Endothelial cell of umbilical vein (primary cell): ENCODE measurements around the gene CSMD2. TPM values are rescaled to one million over a fixed set of nuclear protein-coding genes. Genes with fewer than 3 reads are reported as not detected.

Source experiments
- BruUV-seq: library from RNA; stranded (reverse); fragments of 400-500 nt; replicated peaks from 2 replicates; lab custom pipeline; 2021; lab: Mats Ljungman, UMichigan
- CTCF ChIA-PET: fragments of 300-600, 350-600 bp; sonication (Branson Sonifier 250); formaldehyde crosslinking; loops from one replicate; lab custom pipeline; 2021; ENCODE audit warnings: antibody characterized with exemption, inconsistent platforms; lab: Charles Lee
- POLR2A ChIA-PET: fragments of 300-600, 350-600 bp; sonication (Branson Sonifier 250); formaldehyde crosslinking; loops from one replicate; lab custom pipeline; 2021; ENCODE audit warnings: antibody characterized with exemption, inconsistent platforms; lab: Charles Lee
- DNase-seq: peaks from one replicate; pipeline ENCODE4 v3.0.0-alpha.2; 2011; ENCODE audit warnings: low read depth, low spot score
- FAIRE-seq: peaks from 2 replicates; lab custom pipeline; 2011; peaks lifted over from hg19 to GRCh38; lab: Jason Lieb, UNC
- H2AFZ ChIP-seq: 2 replicates; pipeline ENCODE4 v1.6.0; 2012; ENCODE audit warnings: low read depth, low read length, control low read depth, inconsistent platforms
- H3K27ac ChIP-seq: 2 replicates; pipeline ENCODE4 v1.5.1; 2011; ENCODE audit warnings: low read depth, mild to moderate bottlenecking, control low read depth, low read length, moderate library complexity; ENCODE audit not compliant: insufficient read depth
- H3K27me3 ChIP-seq, 2 experiments: 2 replicates each; pipeline versions ENCODE4 v1.6.0 to v1.6.1; 2011; ENCODE audit warnings: low read length in 2 of 2, mixed read lengths in 1 of 2; ENCODE audit not compliant: control insufficient read depth in 2 of 2, insufficient read depth in 2 of 2
- H3K36me3 ChIP-seq, 2 experiments: 2 replicates in 1 of 2; 3 replicates in 1 of 2; pipeline ENCODE4 v1.5.1; 2011; ENCODE audit warnings: low read length in 2 of 2, mild to moderate bottlenecking in 1 of 2, moderate library complexity in 1 of 2; ENCODE audit not compliant: control insufficient read depth in 2 of 2, insufficient read depth in 2 of 2; ENCODE audit errors: extremely low read depth in 1 of 2
- H3K4me1 ChIP-seq: 3 replicates; pipeline ENCODE4 v1.5.1; 2011; ENCODE audit warnings: mild to moderate bottlenecking, low read length; ENCODE audit not compliant: control insufficient read depth, insufficient read depth; ENCODE audit errors: extremely low read depth
- H3K4me2 ChIP-seq: 2 replicates; pipeline ENCODE4 v1.6.1; 2011; ENCODE audit warnings: low read length, control low read depth, mixed read lengths; ENCODE audit not compliant: insufficient read depth
- H3K4me3 ChIP-seq, 3 experiments: fragments of 200-600 bp in 1 of 3; sonication (generic), shearing (Covaris generic) in 1 of 3; replicated peaks in 1 of 3; 2 replicates each; pipeline ENCODE4 v1.5.1; 2011 to 2016; ENCODE audit warnings: control low read depth in 3 of 3, low read length in 3 of 3, mild to moderate bottlenecking in 2 of 3, inconsistent platforms in 1 of 3, low read depth in 1 of 3, moderate library complexity in 1 of 3; ENCODE audit not compliant: insufficient read depth in 1 of 3
- H3K79me2 ChIP-seq: 2 replicates; pipeline ENCODE4 v1.6.0; 2012; ENCODE audit warnings: low read length, inconsistent platforms; ENCODE audit not compliant: control insufficient read depth, insufficient read depth
- H3K9ac ChIP-seq: replicated peaks from 2 replicates; pipeline ENCODE3; 2011; ENCODE audit warnings: low read length, control low read depth; ENCODE audit not compliant: insufficient read depth; ENCODE audit errors: extremely low read depth
- H3K9me1 ChIP-seq: replicated peaks from 3 replicates; pipeline ENCODE4 v1.6.0; 2011; ENCODE audit warnings: mild to moderate bottlenecking, low read length; ENCODE audit not compliant: control insufficient read depth, insufficient read depth; ENCODE audit errors: extremely low read depth
- H3K9me3 ChIP-seq: replicated peaks from 2 replicates; pipeline ENCODE4 v1.5.1; 2012; ENCODE audit warnings: low read length, inconsistent platforms; ENCODE audit not compliant: control insufficient read depth, insufficient read depth
- H4K20me1 ChIP-seq: replicated peaks from 2 replicates; pipeline ENCODE3; 2011; ENCODE audit warnings: mild to moderate bottlenecking, low read length; ENCODE audit not compliant: control insufficient read depth, insufficient read depth; ENCODE audit errors: extremely low read depth
- EZH2 ChIP-seq: IDR thresholded peaks from 2 replicates; pipeline ENCODE4 v1.6.1; 2012; ENCODE audit warnings: borderline replicate concordance, low read depth, mild to moderate bottlenecking, moderate library complexity, low read length, inconsistent platforms; ENCODE audit not compliant: severe bottlenecking
- FOS ChIP-seq: IDR thresholded peaks from 2 replicates; pipeline ENCODE4 v1.6.1; 2011; ENCODE audit warnings: mild to moderate bottlenecking, low read length, moderate library complexity, borderline replicate concordance; ENCODE audit not compliant: insufficient read depth
- GATA2 ChIP-seq: IDR thresholded peaks from 2 replicates; pipeline ENCODE4 v1.7.0; 2011; ENCODE audit warnings: low read depth, mild to moderate bottlenecking, moderate library complexity, mixed read lengths, low read length; ENCODE audit not compliant: insufficient read length, insufficient read depth
- JUN ChIP-seq: IDR thresholded peaks from 2 replicates; pipeline ENCODE4 v1.6.1; 2011; ENCODE audit warnings: borderline replicate concordance, low read depth; ENCODE audit not compliant: insufficient read length, insufficient read depth
- MYC ChIP-seq: IDR thresholded peaks from one replicate; pipeline ENCODE4 v1.6.1; 2011; ENCODE audit warnings: mild to moderate bottlenecking, low read depth, low read length
- POLR2A ChIP-seq: IDR thresholded peaks from 2 replicates; pipeline ENCODE4 v1.6.1; 2012; ENCODE audit warnings: low read depth, mild to moderate bottlenecking, control low read depth, low read length
- POLR2AphosphoS5 ChIP-seq: IDR thresholded peaks from 2 replicates; pipeline ENCODE4 v1.6.1; 2012; ENCODE audit warnings: low read depth, mild to moderate bottlenecking, control low read depth, low read length, moderate library complexity; ENCODE audit not compliant: insufficient read depth
- dilution Hi-C: fragments of 300-500 bp; cut with MboI; formaldehyde crosslinking; loops from one replicate; pipeline ENCODE4 v1.15.0; 2019; ENCODE audit warnings: low sequenced_read_pairs; ENCODE audit not compliant: extremely low pct_ligation_motif_present
- intact Hi-C: fragments of 100-400 bp; cut with micrococcal nuclease; formaldehyde crosslinking; loops from one replicate; pipeline ENCODE4 v1.10.0; 2022
- polyA plus RNA-seq, 4 experiments: library from polyadenylated mRNA; depleted of rRNA in 3 of 4; stranded (reverse) in 3 of 4; unstranded in 1 of 4; fragments of >200 nt; gene quantifications; 2 replicates each; pipeline versions ENCODE4 v1.2.1 to v1.2.3, GENCODE V29; 2011 to 2012; ENCODE audit warnings: missing spikeins in 1 of 4
- total RNA-seq: library from RNA; stranded (reverse); gene quantifications from 2 replicates; pipeline ENCODE4 v1.2.3, GENCODE V29; 2021
- TF ChIP-seq, protein P1 (sequence below), 2 donors: IDR thresholded peaks; 1 replicate in 1 of 2; 2 replicates in 1 of 2; pipeline ENCODE4 v1.5.1; 2011; ENCODE audit warnings: low read length in 2 of 2, mild to moderate bottlenecking in 2 of 2, moderate library complexity in 2 of 2, control low read depth in 1 of 2, inconsistent platforms in 1 of 2, low read depth in 1 of 2; ENCODE audit not compliant: insufficient read depth in 1 of 2; ENCODE audit errors: extremely low read depth in 1 of 2
- TF ChIP-seq, protein P2 (sequence below): IDR thresholded peaks from 2 replicates; pipeline ENCODE4 v1.6.1; 2011; ENCODE audit not compliant: insufficient read depth, insufficient read length

Gene CSMD2
- total and polyA plus RNA-seq, 2 donors (not counting 3 experiments of a cell fraction or from before 2014, with no cell fraction given): under 0.01 TPM; not detected in 1

- FAIRE-seq (no peak), DNase-seq (no peak)
- BruUV-seq: no TSS peak
- intact Hi-C loops: no loop called here
- CTCF ChIA-PET: no interaction called here
- Histone ChIP-seq H3K36me3 (no peaks in the 10 kb centered on the region), H3K4me3 (no peak overlapping the region), H4K20me1 (no peaks in the 10 kb centered on the region), H3K27ac (no peak overlapping the region), H3K9ac (no peak overlapping the region), H3K27me3 (no peaks in the 10 kb centered on the region), H3K79me2 (no peaks in the 10 kb centered on the region), H2AFZ (no peak overlapping the region), H3K9me1 (no peaks in the 10 kb centered on the region), H3K4me2 (no peak overlapping the region), H3K9me3 (peaks cover 2% of the 10 kb centered on the region), H3K4me1 (no peaks in the 10 kb centered on the region)
- POLR2A ChIA-PET: no interaction called here
- dilution Hi-C loops: no loop called here
- TF ChIP-seq EZH2: no peak
- TF ChIP-seq, protein P1, sequence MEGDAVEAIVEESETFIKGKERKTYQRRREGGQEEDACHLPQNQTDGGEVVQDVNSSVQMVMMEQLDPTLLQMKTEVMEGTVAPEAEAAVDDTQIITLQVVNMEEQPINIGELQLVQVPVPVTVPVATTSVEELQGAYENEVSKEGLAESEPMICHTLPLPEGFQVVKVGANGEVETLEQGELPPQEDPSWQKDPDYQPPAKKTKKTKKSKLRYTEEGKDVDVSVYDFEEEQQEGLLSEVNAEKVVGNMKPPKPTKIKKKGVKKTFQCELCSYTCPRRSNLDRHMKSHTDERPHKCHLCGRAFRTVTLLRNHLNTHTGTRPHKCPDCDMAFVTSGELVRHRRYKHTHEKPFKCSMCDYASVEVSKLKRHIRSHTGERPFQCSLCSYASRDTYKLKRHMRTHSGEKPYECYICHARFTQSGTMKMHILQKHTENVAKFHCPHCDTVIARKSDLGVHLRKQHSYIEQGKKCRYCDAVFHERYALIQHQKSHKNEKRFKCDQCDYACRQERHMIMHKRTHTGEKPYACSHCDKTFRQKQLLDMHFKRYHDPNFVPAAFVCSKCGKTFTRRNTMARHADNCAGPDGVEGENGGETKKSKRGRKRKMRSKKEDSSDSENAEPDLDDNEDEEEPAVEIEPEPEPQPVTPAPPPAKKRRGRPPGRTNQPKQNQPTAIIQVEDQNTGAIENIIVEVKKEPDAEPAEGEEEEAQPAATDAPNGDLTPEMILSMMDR (IDR thresholded peaks at IDR 0.05; ENCODE audit: extremely low read depth in 1 of 2, insufficient read depth in 1 of 2, low read depth in 1 of 2, low read length in 2 of 2): no peak
- TF ChIP-seq GATA2: no peak
- TF ChIP-seq FOS: no peak
- TF ChIP-seq, protein P2, sequence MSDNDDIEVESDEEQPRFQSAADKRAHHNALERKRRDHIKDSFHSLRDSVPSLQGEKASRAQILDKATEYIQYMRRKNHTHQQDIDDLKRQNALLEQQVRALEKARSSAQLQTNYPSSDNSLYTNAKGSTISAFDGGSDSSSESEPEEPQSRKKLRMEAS: no peak
- TF ChIP-seq JUN: no peak
- no peak for TF ChIP-seq MYC
- no peak for TF ChIP-seq POLR2AphosphoS5
- no peak for TF ChIP-seq POLR2A
These were observed 176.9 kb downstream of the CSMD2 start for GRCh38 chr1:33988161-33988560.
